ENCODE data around the gene ELK1. TPM values are rescaled to one million over a fixed set of nuclear protein-coding genes. Genes with fewer than 3 reads are reported as not detected.
A peak's percentile ranks its signal among the peaks of the same experiment; 100 is the strongest.
"Not testable (repeated sequence)": the region's sequence is repeated elsewhere in the genome, so short reads cannot be mapped to it uniquely, and the experiment has no call there.

ELK1 gene
- total and polyA plus RNA-seq, 3 experiments from 2014 or later: 21.9 to 62.3 (median 60.8) TPM

DNA sequence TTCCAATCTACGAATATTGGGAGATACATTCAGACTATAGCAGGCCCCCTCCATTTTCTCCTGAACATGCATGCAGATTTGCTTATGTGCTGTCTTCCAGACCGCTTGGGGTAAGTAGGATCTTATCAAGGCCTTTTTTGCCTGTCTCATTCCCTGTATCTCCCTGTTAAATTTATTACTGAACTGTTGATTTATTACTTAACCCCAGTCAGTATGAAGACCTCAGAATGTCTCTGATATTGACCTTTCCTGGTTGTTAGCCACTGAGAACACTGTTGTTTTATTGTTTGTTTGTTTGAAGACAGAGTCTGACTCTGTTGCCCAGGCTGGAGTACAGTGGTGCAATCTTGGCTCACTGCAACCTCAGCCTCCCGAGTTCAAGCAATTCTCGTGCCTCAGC lies 15.4 kb upstream of the ELK1 start:
- H3K4me1 ChIP-seq (ENCODE audit: insufficient read depth, low read length); H3K4me1 Mint-ChIP-seq; CTCF ChIA-PET; DNase-seq; H3K27ac Mint-ChIP-seq; H3K4me3 Mint-ChIP-seq; H3K27me3 ChIP-seq (ENCODE audit: insufficient read depth, low read length, poor library complexity, severe bottlenecking); H3K4me3 ChIP-seq (ENCODE audit: low read length); H3K27me3 Mint-ChIP-seq; H3K9me3 Mint-ChIP-seq; H3K36me3 Mint-ChIP-seq; POLR2A ChIA-PET; H3K27ac ChIP-seq (ENCODE audit: low read depth, low read length); H3K36me3 ChIP-seq (ENCODE audit: insufficient read depth, low read length); H3K9me3 ChIP-seq (ENCODE audit: low read length): not testable (repeated sequence)

DNA sequence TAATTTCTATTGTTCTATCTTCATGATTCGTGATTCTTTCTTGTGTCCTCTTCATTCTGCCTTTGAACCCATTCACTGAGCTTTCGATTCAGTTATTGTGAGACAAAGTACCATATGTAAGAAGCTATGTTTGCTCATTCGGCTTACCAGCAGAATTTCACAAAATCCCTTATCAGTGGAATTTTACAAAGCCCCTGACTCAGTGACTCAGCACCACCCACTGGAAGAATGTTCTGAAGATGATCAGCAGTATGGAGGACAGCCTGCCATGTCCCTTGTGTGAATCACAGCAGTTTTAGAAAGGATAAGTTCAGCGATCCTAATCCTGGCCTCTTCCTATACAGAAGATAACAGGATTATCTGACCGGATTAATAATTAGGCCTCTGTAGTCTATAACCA lies 14.4 kb upstream of the ELK1 start:
- ChIA-PET POLR2A (interaction anchor here (0.7 kb wide), 1 partner anchor 14 kb away, joined by 3 read pairs; no protein-coding TSS in a partner anchor), CTCF (no interaction called here)
- no peak overlapping the region for H3K27ac Mint-ChIP-seq
- peaks cover 0 to 6% (median under 1%) of the 10 kb centered on the region in 3 donors for H3K4me1 Mint-ChIP-seq
- Histone ChIP-seq H3K9me3 (ENCODE audit: low read length) (no peaks in the 10 kb centered on the region), H3K36me3 (ENCODE audit: insufficient read depth, low read length) (no peaks in the 10 kb centered on the region), H3K4me3 (ENCODE audit: low read length) (no peak overlapping the region), H3K27ac (ENCODE audit: low read depth, low read length) (no peak overlapping the region), H3K27me3 (ENCODE audit: insufficient read depth, low read length, poor library complexity, severe bottlenecking) (no peaks in the 10 kb centered on the region), H3K4me1 (ENCODE audit: insufficient read depth, low read length) (peaks cover 2% of the 10 kb centered on the region)
- H3K4me3 Mint-ChIP-seq: no peak overlapping the region
- no peaks in the 10 kb centered on the region for H3K9me3 Mint-ChIP-seq
- no peaks in the 10 kb centered on the region for H3K36me3 Mint-ChIP-seq
- H3K27me3 Mint-ChIP-seq: peaks cover 0 to 1% of the 10 kb centered on the region in 2 donors
- no peak for DNase-seq

DNA sequence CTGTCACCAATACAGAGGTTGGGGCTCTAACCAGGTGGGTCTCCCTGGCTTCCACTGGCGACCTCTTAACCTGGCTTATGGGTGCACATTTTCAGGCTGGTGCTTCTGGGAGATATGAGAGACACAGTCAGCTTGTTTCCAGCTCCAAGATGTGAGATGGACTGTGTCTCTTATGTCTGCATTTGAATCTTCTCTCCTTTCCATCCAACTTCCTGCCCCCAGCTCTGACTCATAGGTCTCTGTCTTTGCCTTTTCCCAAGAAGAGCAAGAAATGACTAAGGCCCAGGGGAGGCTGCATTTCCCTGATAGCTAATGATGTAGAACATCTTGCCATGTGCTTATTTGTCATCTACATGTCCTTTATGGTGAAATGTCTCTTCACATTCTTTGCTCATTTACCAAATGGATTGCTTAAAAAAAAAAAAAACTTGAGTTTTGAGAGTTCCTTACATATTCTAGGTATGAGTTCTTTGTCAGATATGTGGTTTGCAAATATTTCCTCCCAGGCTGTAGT lies 11.8 kb upstream of the ELK1 start:
- H3K27ac Mint-ChIP-seq: no peak overlapping the region
- CTCF ChIA-PET: no interaction called here

DNA sequence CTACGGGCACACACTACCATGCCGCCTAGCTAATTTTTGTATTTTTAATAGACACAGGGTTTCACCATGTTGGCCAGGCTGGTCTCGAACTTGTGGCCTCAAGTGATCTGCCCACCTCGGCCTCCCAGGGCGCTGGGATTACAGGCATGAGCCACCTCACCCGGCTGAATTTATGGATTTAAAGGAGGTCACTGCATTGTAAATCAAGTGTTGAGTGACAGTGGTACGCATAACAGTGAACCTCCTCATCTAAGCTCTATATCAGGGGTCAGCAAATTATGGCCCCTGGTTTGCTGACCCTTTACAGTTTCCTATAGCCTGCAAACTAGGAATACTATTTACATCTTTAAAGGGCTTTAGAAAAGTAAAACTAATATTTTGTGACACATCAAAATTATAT lies 11.2 kb upstream of the ELK1 start:
- DNase-seq: no peak
- Histone ChIP-seq H3K27ac (ENCODE audit: low read depth, low read length) (peak overlapping the region; percentile 38), H3K27me3 (ENCODE audit: insufficient read depth, low read length, poor library complexity, severe bottlenecking) (no peaks in the 10 kb centered on the region), H3K36me3 (ENCODE audit: insufficient read depth, low read length) (peaks cover 14% of the 10 kb centered on the region), H3K9me3 (ENCODE audit: low read length) (no peaks in the 10 kb centered on the region), H3K4me3 (ENCODE audit: low read length) (no peak overlapping the region), H3K4me1 (ENCODE audit: insufficient read depth, low read length) (peaks cover 16% of the 10 kb centered on the region)
- CTCF ChIA-PET: no interaction called here
- Mint-ChIP-seq H3K4me3 (no peak overlapping the region), H3K27me3 (peaks cover 0 to 1% of the 10 kb centered on the region in 2 donors), H3K4me1 (peaks cover 11 to 25% (median 21%) of the 10 kb centered on the region in 3 donors), H3K9me3 (no peaks in the 10 kb centered on the region), H3K36me3 (peaks cover 0 to 14% (median under 1%) of the 10 kb centered on the region in 3 donors), H3K27ac (no peak overlapping the region)
- POLR2A ChIA-PET: no interaction called here

More for the DNA sequence above, 11.8 kb upstream of the ELK1 start:
- H3K4me1 Mint-ChIP-seq: peaks cover 11 to 20% (median 18%) of the 10 kb centered on the region in 3 donors
- peaks cover 16% of the 10 kb centered on the region for H3K4me1 ChIP-seq (ENCODE audit: insufficient read depth, low read length)
- H3K27me3 Mint-ChIP-seq: peaks cover 0 to 1% of the 10 kb centered on the region in 2 donors
- H3K9me3 Mint-ChIP-seq: no peaks in the 10 kb centered on the region
- no peak for DNase-seq
- H3K4me3 Mint-ChIP-seq: no peak overlapping the region
- H3K9me3 ChIP-seq (ENCODE audit: low read length): no peaks in the 10 kb centered on the region
- peaks cover 0 to 7% (median 0%) of the 10 kb centered on the region in 3 donors for H3K36me3 Mint-ChIP-seq
- no peak overlapping the region for H3K4me3 ChIP-seq (ENCODE audit: low read length)
- H3K27me3 ChIP-seq (ENCODE audit: insufficient read depth, low read length, poor library complexity, severe bottlenecking): no peaks in the 10 kb centered on the region
- H3K27ac ChIP-seq (ENCODE audit: low read depth, low read length): peak overlapping the region; percentile 38
- POLR2A ChIA-PET: no interaction called here
- peaks cover 7% of the 10 kb centered on the region for H3K36me3 ChIP-seq (ENCODE audit: insufficient read depth, low read length)

DNA sequence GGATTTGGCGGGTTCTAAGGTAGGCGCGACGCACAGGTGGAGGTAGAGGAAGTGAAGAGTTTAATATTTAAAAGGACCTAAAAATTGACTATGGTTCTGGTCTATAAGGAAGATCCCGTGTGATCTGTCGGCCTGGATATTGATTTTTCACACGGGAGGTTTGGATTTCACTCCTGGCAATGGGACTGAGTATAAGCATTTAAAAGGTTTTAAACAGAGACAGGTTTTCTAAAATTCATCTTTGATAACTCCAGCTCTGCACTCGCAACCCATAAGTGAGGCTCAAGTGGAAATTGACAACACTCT lies 9.0 kb upstream of the ELK1 start:
- Mint-ChIP-seq H3K27ac (peak overlapping the region; percentile 97 to 100 (median 99)), H3K4me3 (peak overlapping the region; percentile 85 to 94 (median 92)), H3K9me3 (peaks cover 0 to 1% (median 0%) of the 10 kb centered on the region in 5 donors), H3K27me3 (peaks cover 0 to 1% of the 10 kb centered on the region in 2 donors), H3K36me3 (peaks cover 0 to 30% (median 3%) of the 10 kb centered on the region in 3 donors), H3K4me1 (peaks cover 11 to 28% (median 28%) of the 10 kb centered on the region in 3 donors)
- peak overlapping the region; percentile 24 for H3K4me3 ChIP-seq (ENCODE audit: low read length)
- CTCF ChIA-PET: no interaction called here
- H3K4me1 ChIP-seq (ENCODE audit: insufficient read depth, low read length): peaks cover 16% of the 10 kb centered on the region
- peak overlapping the region; percentile 98 for H3K27ac ChIP-seq (ENCODE audit: low read depth, low read length)
- peaks cover 26% of the 10 kb centered on the region for H3K36me3 ChIP-seq (ENCODE audit: insufficient read depth, low read length)
- H3K27me3 ChIP-seq (ENCODE audit: insufficient read depth, low read length, poor library complexity, severe bottlenecking): no peaks in the 10 kb centered on the region
- no peak for DNase-seq
- POLR2A ChIA-PET: no interaction called here
- H3K9me3 ChIP-seq (ENCODE audit: low read length): no peaks in the 10 kb centered on the region

DNA sequence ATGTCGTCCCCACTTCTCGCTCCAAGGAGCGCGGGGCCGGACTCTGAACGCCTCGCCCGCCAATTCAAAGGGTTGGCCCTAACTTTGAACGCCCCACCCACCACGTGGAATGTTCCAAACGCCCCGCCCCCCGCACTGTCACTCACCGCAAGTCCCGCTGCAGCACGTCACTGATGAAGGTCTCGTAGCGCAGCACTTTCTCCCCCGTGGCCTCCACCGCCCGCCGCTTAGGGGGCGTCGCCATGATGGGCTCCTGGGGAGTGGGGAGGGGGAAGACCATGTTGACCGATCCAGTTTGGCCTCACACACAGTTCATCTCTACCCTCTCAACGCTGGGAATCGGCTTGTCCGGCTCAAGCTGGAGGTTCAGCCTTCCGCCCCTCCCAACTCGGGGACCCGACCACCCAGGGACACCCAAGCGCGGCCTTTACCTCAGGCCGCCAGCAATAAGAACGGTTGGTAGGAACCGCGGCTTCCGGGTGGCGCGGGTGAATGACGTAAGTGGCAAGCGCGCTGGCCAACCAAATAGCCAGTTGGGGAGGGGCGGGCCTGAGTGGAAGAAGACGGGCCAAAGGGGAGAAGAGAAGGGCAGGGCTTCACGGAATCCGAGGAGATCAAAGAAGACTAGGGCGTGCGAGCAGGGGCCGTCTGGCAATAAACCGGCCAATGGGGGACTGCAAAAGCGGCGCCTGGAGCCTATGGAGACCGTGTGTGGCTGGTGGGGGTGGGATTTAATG lies 8.5 kb upstream of the ELK1 start, which contains the start of gene UXT:
TSS of gene UXT (minus strand) at position 497 of the 737 bp plus-strand sequence. CDS start at position 244, 253 bp downstream.
- peak; percentile 88 to 95 (median 91) for DNase-seq
- Histone ChIP-seq H3K4me3 (ENCODE audit: low read length) (peak within 1 kb of the TSS; percentile 86), H3K36me3 (ENCODE audit: insufficient read depth, low read length) (peaks cover 27% of the 10 kb centered on the region), H3K27ac (ENCODE audit: low read depth, low read length) (peak within 1 kb of the TSS; percentile 98), H3K9me3 (ENCODE audit: low read length) (no peaks in the 10 kb centered on the region), H3K4me1 (ENCODE audit: insufficient read depth, low read length) (peaks cover 16% of the 10 kb centered on the region), H3K27me3 (ENCODE audit: insufficient read depth, low read length, poor library complexity, severe bottlenecking) (no peaks in the 10 kb centered on the region)
- H3K4me3 Mint-ChIP-seq: peak within 1 kb of the TSS; percentile 85 to 94 (median 92)
- peak within 1 kb of the TSS; percentile 97 to 100 (median 99) for H3K27ac Mint-ChIP-seq
- ChIA-PET POLR2A (no interaction called here), CTCF (no interaction called here)
- H3K9me3 Mint-ChIP-seq: peaks cover 0 to 1% (median 0%) of the 10 kb centered on the region in 5 donors
- peaks cover 0 to 1% of the 10 kb centered on the region in 2 donors for H3K27me3 Mint-ChIP-seq
- peaks cover 0 to 31% (median 3%) of the 10 kb centered on the region in 3 donors for H3K36me3 Mint-ChIP-seq
- H3K4me1 Mint-ChIP-seq: peaks cover 11 to 28% (median 28%) of the 10 kb centered on the region in 3 donors

DNA sequence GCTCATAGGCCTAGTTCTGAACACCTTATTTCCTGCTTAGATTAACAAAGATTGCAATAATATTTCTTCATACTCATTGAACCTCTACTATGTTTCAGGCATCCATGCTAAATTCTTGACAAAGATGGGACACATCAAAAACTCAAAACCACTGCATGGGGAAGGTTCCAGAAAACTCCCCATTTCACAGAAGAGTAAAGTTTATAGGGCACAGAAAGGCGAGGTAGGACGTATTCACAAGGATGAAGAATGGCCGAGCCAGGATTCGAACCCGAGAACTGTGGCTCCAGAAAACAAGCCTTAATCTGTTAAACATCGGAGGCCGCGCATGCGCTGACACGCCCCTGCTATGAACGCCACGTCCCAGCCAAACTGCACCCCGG lies 7.9 kb upstream of the ELK1 start:
- Histone ChIP-seq H3K4me3 (ENCODE audit: low read length) (peak overlapping the region; percentile 86), H3K4me1 (ENCODE audit: insufficient read depth, low read length) (peaks cover 16% of the 10 kb centered on the region), H3K9me3 (ENCODE audit: low read length) (no peaks in the 10 kb centered on the region), H3K36me3 (ENCODE audit: insufficient read depth, low read length) (peaks cover 31% of the 10 kb centered on the region), H3K27ac (ENCODE audit: low read depth, low read length) (peak overlapping the region; percentile 98), H3K27me3 (ENCODE audit: insufficient read depth, low read length, poor library complexity, severe bottlenecking) (no peaks in the 10 kb centered on the region)
- H3K27me3 Mint-ChIP-seq: peaks cover 0 to 1% of the 10 kb centered on the region in 2 donors
- H3K4me1 Mint-ChIP-seq: peaks cover 11 to 28% (median 28%) of the 10 kb centered on the region in 3 donors
- H3K4me3 Mint-ChIP-seq: peak overlapping the region; percentile 85 to 94 (median 92)
- ChIA-PET CTCF (no interaction called here), POLR2A (no interaction called here)
- peaks cover 0 to 1% (median 0%) of the 10 kb centered on the region in 5 donors for H3K9me3 Mint-ChIP-seq
- no peak for DNase-seq
- H3K27ac Mint-ChIP-seq: peak overlapping the region; percentile 97 to 100 (median 99)
- H3K36me3 Mint-ChIP-seq: peaks cover 0 to 36% (median 3%) of the 10 kb centered on the region in 3 donors
